ENCODE results near the gene HES1. TPM values are rescaled to one million over a fixed set of nuclear protein-coding genes. Genes with fewer than 3 reads are reported as not detected.
A peak's percentile ranks its signal among the peaks of the same experiment; 100 is the strongest.

The HES1 gene
- total RNA-seq, 6 donors from 2014 or later = 12.6 to 43.4 (median 25.9) TPM

DNA sequence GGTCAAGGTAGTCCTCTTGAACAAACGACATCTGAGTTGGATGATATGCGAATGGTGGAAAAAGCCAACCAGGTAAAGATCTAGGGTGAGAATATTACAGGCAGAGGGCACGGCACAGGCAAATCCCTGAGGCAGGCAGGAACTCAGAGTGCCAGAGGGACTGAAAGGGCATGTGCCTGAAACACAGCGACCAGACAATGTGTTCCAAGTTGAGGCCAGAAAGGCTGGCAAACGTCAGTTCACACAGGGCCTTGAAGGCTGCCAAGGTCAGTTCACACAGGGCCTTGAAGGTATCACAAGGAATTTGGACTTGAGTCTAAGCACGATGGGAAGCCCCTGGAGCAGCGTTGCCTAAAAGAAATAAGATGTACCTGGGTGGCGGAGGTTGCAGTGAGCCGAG is 20.1 kb downstream of the HES1 start:
- no peak for TF ChIP-seq CTCF (IDR thresholded peaks at IDR 0.05)
- Histone ChIP-seq H3K36me3 (no peaks in the 10 kb centered on the region), H3K4me1 (peaks cover 0 to 15% (median 4%) of the 10 kb centered on the region in 4 donors), H3K4me3 (no peak overlapping the region), H3K27me3 (no peaks in the 10 kb centered on the region), H3K9me3 (peaks cover 0 to 10% (median 8%) of the 10 kb centered on the region in 4 donors), H3K27ac (no peak overlapping the region)
- whole genome bisulfite sequencing, 2 donors = 88 to 94% methylated on average over 9 of the region's 9 CpGs
- DNase-seq = no peak
- no peak for ATAC-seq (ENCODE audit: low FRiP score in 2 of 2)

GRCh38 chr3:194158942-194159439 is 23.0 kb downstream of the HES1 start:
- H3K27me3 ChIP-seq = no peaks in the 10 kb centered on the region
- H3K9me3 ChIP-seq = peaks cover 0 to 8% (median 7%) of the 10 kb centered on the region in 4 donors
- peak in 1 of 2 donors; percentile 28 for DNase-seq
- no peaks in the 10 kb centered on the region for H3K36me3 ChIP-seq
- no peak for TF ChIP-seq POLR2AphosphoS5 (IDR thresholded peaks at IDR 0.05)
- no peak for TF ChIP-seq POLR2A (IDR thresholded peaks at IDR 0.05)
- no peak for TF ChIP-seq EP300 (IDR thresholded peaks at IDR 0.05)
- TF ChIP-seq CTCF (IDR thresholded peaks at IDR 0.05) = no peak
- H3K4me1 ChIP-seq = peaks cover 0 to 20% (median 4%) of the 10 kb centered on the region in 4 donors
- no peak overlapping the region for H3K27ac ChIP-seq
- no peak overlapping the region for H3K4me3 ChIP-seq
- WGBS, 2 donors = 86 to 100% methylated on average over 3 of the region's 3 CpGs
- no peak for ATAC-seq (ENCODE audit: low FRiP score in 2 of 2)

DNA sequence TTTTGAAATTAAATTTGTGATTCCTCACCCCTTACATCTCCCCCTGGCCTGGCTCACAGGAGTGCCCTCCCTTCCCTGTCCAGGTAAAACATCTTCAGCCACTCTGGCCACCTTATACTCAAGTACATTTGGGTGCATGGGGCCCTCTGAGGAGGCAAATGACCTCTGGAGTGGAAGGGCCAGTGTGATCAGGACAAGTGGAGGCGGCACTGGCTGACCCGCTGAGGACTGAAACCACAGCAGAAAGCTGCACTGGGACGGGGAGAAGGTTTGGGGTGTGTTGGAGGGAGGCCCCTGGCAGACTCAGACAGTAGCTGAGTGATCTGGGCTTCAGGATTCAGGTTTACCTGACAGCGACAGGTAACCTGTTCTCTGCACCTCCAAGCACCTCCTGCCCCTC is 24.2 kb downstream of the HES1 start:
- ATAC-seq (ENCODE audit: low FRiP score in 2 of 2) = no peak
- Histone ChIP-seq H3K27ac (no peak overlapping the region), H3K4me3 (no peak overlapping the region), H3K27me3 (no peaks in the 10 kb centered on the region), H3K4me1 (peaks cover 0 to 20% (median 4%) of the 10 kb centered on the region in 4 donors), H3K9me3 (no peaks in the 10 kb centered on the region), H3K36me3 (no peaks in the 10 kb centered on the region)
- DNase-seq = peak in 1 of 2 donors; percentile 45
- TF ChIP-seq EP300 (IDR thresholded peaks at IDR 0.05) (no peak), POLR2A (IDR thresholded peaks at IDR 0.05) (no peak), POLR2AphosphoS5 (IDR thresholded peaks at IDR 0.05) (no peak), CTCF (IDR thresholded peaks at IDR 0.05) (no peak)
- 73 to 93% methylated on average over 4 of the region's 4 CpGs for WGBS, 2 donors

DNA sequence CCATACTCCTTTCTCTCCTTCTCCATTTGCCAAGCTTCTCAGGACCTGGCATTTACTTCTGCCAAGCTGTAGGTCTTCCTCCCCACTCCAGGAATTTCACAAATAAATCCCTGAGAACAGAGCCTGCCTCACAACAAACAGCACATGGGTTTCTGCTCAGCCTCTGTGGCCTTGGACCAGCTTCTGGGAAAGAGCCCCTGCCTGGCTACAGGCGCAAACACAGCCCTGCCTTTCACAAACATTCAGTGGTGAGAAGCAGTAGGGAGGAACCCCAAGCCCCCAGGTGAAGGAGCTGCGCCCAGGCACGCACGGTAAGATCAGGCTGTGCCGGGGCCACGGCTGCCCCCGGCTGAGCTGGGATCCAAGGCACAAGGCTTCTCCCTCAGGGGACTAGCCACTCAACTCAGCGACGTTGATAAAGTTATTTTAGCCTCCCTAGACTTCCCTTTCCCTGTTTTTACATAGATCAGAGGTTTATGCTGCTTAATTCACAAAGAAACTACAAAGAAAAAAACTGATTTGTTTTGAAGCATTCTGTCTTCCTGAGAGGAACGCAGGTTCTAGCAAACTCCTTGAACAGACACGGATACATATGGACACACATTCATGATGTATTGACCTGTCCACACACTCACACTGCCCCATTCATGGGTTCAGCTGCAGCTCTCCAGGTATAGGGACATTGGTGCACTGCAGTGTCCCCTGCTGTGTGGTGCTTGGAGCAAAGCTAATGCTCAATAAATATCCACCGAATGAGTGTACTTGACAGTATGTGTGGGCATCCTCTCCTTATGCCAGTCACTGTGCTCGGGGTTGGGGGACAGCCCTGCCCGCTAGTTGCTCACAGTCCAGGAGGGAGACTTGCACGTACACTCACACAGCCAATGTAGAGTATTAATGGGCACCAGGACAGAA is 25.4 kb downstream of the HES1 start:
- no peak for TF ChIP-seq POLR2AphosphoS5 (IDR thresholded peaks at IDR 0.05)
- TF ChIP-seq CTCF (IDR thresholded peaks at IDR 0.05) = no peak
- no peak for TF ChIP-seq POLR2A (IDR thresholded peaks at IDR 0.05)
- TF ChIP-seq EP300 (IDR thresholded peaks at IDR 0.05) = no peak
- Histone ChIP-seq H3K27me3 (no peaks in the 10 kb centered on the region), H3K4me1 (peaks cover 5 to 22% (median 10%) of the 10 kb centered on the region in 4 donors), H3K4me3 (no peak overlapping the region), H3K9me3 (no peaks in the 10 kb centered on the region), H3K36me3 (no peaks in the 10 kb centered on the region), H3K27ac (no peak overlapping the region)
- peak in 1 of 2 donors; percentile 67 for DNase-seq
- 64 to 77% methylated on average over 15 of the region's 15 CpGs for WGBS, 2 donors
- ATAC-seq (ENCODE audit: low FRiP score in 2 of 2) = no peak
